Astrocyte (in vitro differentiated cells and primary cell): ENCODE measurements around the gene EMB.
"Not testable (repeated sequence)": the region's sequence is repeated elsewhere in the genome, so short reads cannot be mapped to it uniquely, and the experiment has no call there.

Experiments used
- EZH2 ChIP-seq: IDR thresholded peaks from 2 replicates; pipeline ENCODE4 v1.6.1; 2012; ENCODE audit warnings: mild to moderate bottlenecking, low read length, inconsistent platforms; ENCODE audit not compliant: insufficient read depth
- TF ChIP-seq, protein P1 (sequence below): IDR thresholded peaks from 2 replicates; pipeline ENCODE4 v1.5.1; 2011; ENCODE audit warnings: low read depth, mild to moderate bottlenecking, inconsistent platforms, low read length, moderate library complexity; ENCODE audit not compliant: insufficient read depth

GRCh38 chr5:50438060-50438459, 3.0 kb downstream of the EMB start:
- not testable (repeated sequence) for TF ChIP-seq EZH2
- TF ChIP-seq, protein P1, sequence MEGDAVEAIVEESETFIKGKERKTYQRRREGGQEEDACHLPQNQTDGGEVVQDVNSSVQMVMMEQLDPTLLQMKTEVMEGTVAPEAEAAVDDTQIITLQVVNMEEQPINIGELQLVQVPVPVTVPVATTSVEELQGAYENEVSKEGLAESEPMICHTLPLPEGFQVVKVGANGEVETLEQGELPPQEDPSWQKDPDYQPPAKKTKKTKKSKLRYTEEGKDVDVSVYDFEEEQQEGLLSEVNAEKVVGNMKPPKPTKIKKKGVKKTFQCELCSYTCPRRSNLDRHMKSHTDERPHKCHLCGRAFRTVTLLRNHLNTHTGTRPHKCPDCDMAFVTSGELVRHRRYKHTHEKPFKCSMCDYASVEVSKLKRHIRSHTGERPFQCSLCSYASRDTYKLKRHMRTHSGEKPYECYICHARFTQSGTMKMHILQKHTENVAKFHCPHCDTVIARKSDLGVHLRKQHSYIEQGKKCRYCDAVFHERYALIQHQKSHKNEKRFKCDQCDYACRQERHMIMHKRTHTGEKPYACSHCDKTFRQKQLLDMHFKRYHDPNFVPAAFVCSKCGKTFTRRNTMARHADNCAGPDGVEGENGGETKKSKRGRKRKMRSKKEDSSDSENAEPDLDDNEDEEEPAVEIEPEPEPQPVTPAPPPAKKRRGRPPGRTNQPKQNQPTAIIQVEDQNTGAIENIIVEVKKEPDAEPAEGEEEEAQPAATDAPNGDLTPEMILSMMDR: not testable (repeated sequence)
